Keratinocyte (primary cell): ENCODE data around the gene USH2A. TPM values are rescaled to one million over a fixed set of nuclear protein-coding genes. Genes with fewer than 3 reads are reported as not detected.

ENCODE experiments used
- DNase-seq: peaks from one replicate; pipeline ENCODE4 v3.0.0-alpha.2; 2011; ENCODE audit warnings: low read depth, missing footprints, low spot score
- FAIRE-seq: peaks from 2 replicates; lab custom pipeline; 2011; peaks lifted over from hg19 to GRCh38; lab: Jason Lieb, UNC
- H2AFZ ChIP-seq: 2 replicates; pipeline ENCODE4 v1.6.0; 2012; ENCODE audit warnings: low read length, control low read depth, inconsistent platforms; ENCODE audit not compliant: control insufficient read depth
- H3K27ac ChIP-seq: 2 replicates; pipeline ENCODE4 v1.5.1; 2011; ENCODE audit warnings: low read length; ENCODE audit not compliant: control insufficient read depth, insufficient read depth
- H3K27me3 ChIP-seq: 3 replicates; pipeline ENCODE4 v1.6.0; 2011; ENCODE audit warnings: low read length; ENCODE audit not compliant: control insufficient read depth, insufficient read depth; ENCODE audit errors: extremely low read depth
- H3K36me3 ChIP-seq, 2 experiments: 2 replicates in 1 of 2; 3 replicates in 1 of 2; pipeline ENCODE4 v1.5.1; 2011; ENCODE audit warnings: low read length in 2 of 2, mild to moderate bottlenecking in 1 of 2; ENCODE audit not compliant: control insufficient read depth in 2 of 2, insufficient read depth in 2 of 2; ENCODE audit errors: extremely low read depth in 1 of 2
- H3K4me1 ChIP-seq: 3 replicates; pipeline ENCODE4 v1.5.1; 2011; ENCODE audit warnings: low read length; ENCODE audit not compliant: control insufficient read depth, insufficient read depth; ENCODE audit errors: extremely low read depth
- H3K4me2 ChIP-seq: 3 replicates; pipeline ENCODE4 v1.6.0; 2011; ENCODE audit warnings: low read depth, low read length; ENCODE audit not compliant: control insufficient read depth, insufficient read depth; ENCODE audit errors: extremely low read depth
- H3K4me3 ChIP-seq, 3 experiments: fragments of 200-600 bp in 1 of 3; sonication (generic) in 1 of 3; 2 replicates in 2 of 3; 3 replicates in 1 of 3; pipeline ENCODE4 v1.5.1; 2011 to 2016; ENCODE audit warnings: low read length in 3 of 3, mild to moderate bottlenecking in 3 of 3, control low read depth in 2 of 3, inconsistent platforms in 1 of 3, low read depth in 1 of 3, mixed read lengths in 1 of 3, mixed run types in 1 of 3, moderate library complexity in 1 of 3; ENCODE audit not compliant: control insufficient read depth in 2 of 3, insufficient read depth in 2 of 3; ENCODE audit errors: extremely low read depth in 1 of 3
- H3K79me2 ChIP-seq: 2 replicates; pipeline ENCODE4 v1.6.0; 2012; ENCODE audit warnings: low read length; ENCODE audit not compliant: control insufficient read depth, insufficient read depth
- H3K9ac ChIP-seq: 3 replicates; pipeline ENCODE4 v1.6.0; 2011; ENCODE audit warnings: low read length; ENCODE audit not compliant: control insufficient read depth, insufficient read depth; ENCODE audit errors: extremely low read depth
- H3K9me1 ChIP-seq: 3 replicates; pipeline ENCODE4 v1.6.0; 2011; ENCODE audit warnings: low read length; ENCODE audit not compliant: control insufficient read depth, insufficient read depth; ENCODE audit errors: extremely low read depth
- H3K9me3 ChIP-seq: 2 replicates; pipeline ENCODE4 v1.5.1; 2012; ENCODE audit warnings: low read depth, low read length; ENCODE audit not compliant: control insufficient read depth
- H4K20me1 ChIP-seq: 3 replicates; pipeline ENCODE4 v1.6.0; 2011; ENCODE audit warnings: low read length; ENCODE audit not compliant: control insufficient read depth, insufficient read depth; ENCODE audit errors: extremely low read depth
- CTCF ChIP-seq, 3 experiments: IDR thresholded peaks in 1 of 3; conservative IDR thresholded peaks in 1 of 3; optimal IDR thresholded peaks in 1 of 3; 2 replicates in 2 of 3; 3 replicates in 1 of 3; pipeline versions ENCODE3 to v1.5.1; 2011; ENCODE audit warnings: low read length in 3 of 3, mild to moderate bottlenecking in 3 of 3, moderate library complexity in 2 of 3, control low read depth in 1 of 3, inconsistent platforms in 1 of 3; ENCODE audit not compliant: insufficient read depth in 2 of 3; ENCODE audit errors: extremely low read depth in 1 of 3
- EZH2 ChIP-seq: IDR thresholded peaks from one replicate; pipeline ENCODE4 v1.6.1; 2012; ENCODE audit warnings: inconsistent platforms, mild to moderate bottlenecking, low read length, moderate library complexity
- dilution Hi-C: fragments of 300-500 bp; cut with MboI; formaldehyde crosslinking; loops from one replicate; pipeline ENCODE4 v1.7.0; 2020; ENCODE audit warnings: low sequenced_read_pairs; ENCODE audit not compliant: extremely low pct_ligation_motif_present
- polyA plus RNA-seq, 5 experiments: library from polyadenylated mRNA; depleted of rRNA in 3 of 5; stranded (reverse) in 3 of 5; stranded (forward) in 1 of 5; unstranded in 1 of 5; fragments of >200 nt; gene quantifications; 1 replicate in 1 of 5; 2 replicates in 3 of 5; 3 replicates in 1 of 5; pipeline versions ENCODE4 v1.2.1 to v1.2.3, GENCODE V29; 2011 to 2012; ENCODE audit warnings: missing spikeins in 2 of 5, low read depth in 1 of 5, low replicate concordance in 1 of 5

The USH2A gene
- polyA plus RNA-seq, 1 donor (not counting 4 experiments of a cell fraction or from before 2014, with no cell fraction given) = not detected

GRCh38 chr1:215891266-215892057, 531.8 kb downstream of the USH2A start:
- no peak overlapping the region for H3K27ac ChIP-seq
- FAIRE-seq = no peak
- no peaks in the 10 kb centered on the region for H3K27me3 ChIP-seq
- dilution Hi-C loops = no loop called here
- no peak overlapping the region for H3K4me3 ChIP-seq
- no peaks in the 10 kb centered on the region for H3K9me3 ChIP-seq
- no peak overlapping the region for H3K4me2 ChIP-seq
- no peaks in the 10 kb centered on the region for H3K79me2 ChIP-seq
- H3K4me1 ChIP-seq = no peaks in the 10 kb centered on the region
- no peaks in the 10 kb centered on the region for H3K9me1 ChIP-seq
- TF ChIP-seq CTCF (optimal IDR thresholded peaks at IDR 0.05 in 1 of 3, IDR thresholded peaks at IDR 0.05 in 1 of 3, conservative IDR thresholded peaks at IDR 0.05 in 1 of 3; ENCODE audit: extremely low read depth in 1 of 3, insufficient read depth in 2 of 3, low read length in 3 of 3) = no peak
- no peak for TF ChIP-seq EZH2
- H4K20me1 ChIP-seq = no peaks in the 10 kb centered on the region
- no peaks in the 10 kb centered on the region for H3K36me3 ChIP-seq
- no peak overlapping the region for H2AFZ ChIP-seq
- no peak overlapping the region for H3K9ac ChIP-seq
- DNase-seq = no peak

- Histone ChIP-seq H3K27me3 (no peaks in the 10 kb centered on the region), H3K27ac (no peak overlapping the region), H3K4me3 (no peak overlapping the region), H2AFZ (no peak overlapping the region), H4K20me1 (no peaks in the 10 kb centered on the region), H3K4me2 (no peak overlapping the region), H3K9ac (no peak overlapping the region), H3K9me1 (no peaks in the 10 kb centered on the region), H3K79me2 (no peaks in the 10 kb centered on the region), H3K9me3 (no peaks in the 10 kb centered on the region), H3K4me1 (no peaks in the 10 kb centered on the region), H3K36me3 (no peaks in the 10 kb centered on the region)
- dilution Hi-C loops = no loop called here
- TF ChIP-seq EZH2 = no peak
- no peak for TF ChIP-seq CTCF (optimal IDR thresholded peaks at IDR 0.05 in 1 of 3, IDR thresholded peaks at IDR 0.05 in 1 of 3, conservative IDR thresholded peaks at IDR 0.05 in 1 of 3; ENCODE audit: extremely low read depth in 1 of 3, insufficient read depth in 2 of 3, low read length in 3 of 3)
- FAIRE-seq (no peak), DNase-seq (no peak)
Observed at GRCh38 chr1:215890438-215890837, 532.8 kb downstream of the USH2A start.
